ENCODE results near the gene ZNF750.

Gene ZNF750

GRCh38 chr17:82873521-82873920 is 33.7 kb upstream of the ZNF750 start:
- DNase-seq (ENCODE audit: low spot score) (no peak), ATAC-seq (ENCODE audit: low read depth) (no peak)
- Histone ChIP-seq H3K27ac (ENCODE audit: poor library complexity, severe bottlenecking) (peak overlapping the region; percentile 97), H3K4me1 (ENCODE audit: insufficient read depth, poor library complexity, severe bottlenecking) (peaks cover 38% of the 10 kb centered on the region), H3K4me3 (ENCODE audit: severe bottlenecking) (no peak overlapping the region), H3K36me3 (ENCODE audit: low read depth) (peaks cover 9% of the 10 kb centered on the region), H3K27me3 (ENCODE audit: insufficient read depth, poor library complexity, severe bottlenecking) (no peaks in the 10 kb centered on the region), H3K9me3 (ENCODE audit: severe bottlenecking) (no peaks in the 10 kb centered on the region)
- TF ChIP-seq CTCF (IDR thresholded peaks at IDR 0.05; ENCODE audit: poor library complexity, severe bottlenecking), result no peak

GRCh38 chr17:82872591-82873520 is 33.0 kb upstream of the ZNF750 start:
- Histone ChIP-seq H3K27ac (ENCODE audit: poor library complexity, severe bottlenecking) (no peak overlapping the region), H3K27me3 (ENCODE audit: insufficient read depth, poor library complexity, severe bottlenecking) (no peaks in the 10 kb centered on the region), H3K9me3 (ENCODE audit: severe bottlenecking) (no peaks in the 10 kb centered on the region), H3K4me3 (ENCODE audit: severe bottlenecking) (no peak overlapping the region), H3K4me1 (ENCODE audit: insufficient read depth, poor library complexity, severe bottlenecking) (peaks cover 38% of the 10 kb centered on the region), H3K36me3 (ENCODE audit: low read depth) (peaks cover 9% of the 10 kb centered on the region)
- TF ChIP-seq CTCF (IDR thresholded peaks at IDR 0.05; ENCODE audit: poor library complexity, severe bottlenecking), result no peak
- ATAC-seq (ENCODE audit: low read depth) (no peak), DNase-seq (ENCODE audit: low spot score) (no peak)

- Histone ChIP-seq H3K36me3 (ENCODE audit: low read depth) (peaks cover 9% of the 10 kb centered on the region), H3K27me3 (ENCODE audit: insufficient read depth, poor library complexity, severe bottlenecking) (no peaks in the 10 kb centered on the region), H3K9me3 (ENCODE audit: severe bottlenecking) (no peaks in the 10 kb centered on the region), H3K4me1 (ENCODE audit: insufficient read depth, poor library complexity, severe bottlenecking) (peaks cover 31% of the 10 kb centered on the region), H3K27ac (ENCODE audit: poor library complexity, severe bottlenecking) (no peak overlapping the region), H3K4me3 (ENCODE audit: severe bottlenecking) (no peak overlapping the region)
- TF ChIP-seq CTCF (IDR thresholded peaks at IDR 0.05; ENCODE audit: poor library complexity, severe bottlenecking), result no peak
- no peak for DNase-seq (ENCODE audit: low spot score)
- ATAC-seq (ENCODE audit: low read depth), result no peak
These were observed 32.1 kb upstream of the ZNF750 start for GRCh38 chr17:82871776-82872561.

- H3K27ac ChIP-seq (ENCODE audit: poor library complexity, severe bottlenecking), result no peak overlapping the region
These were observed 31.4 kb upstream of the ZNF750 start for GRCh38 chr17:82871056-82871775.

More at GRCh38 chr17:82871056-82871775, 31.4 kb upstream of the ZNF750 start:
- TF ChIP-seq CTCF (IDR thresholded peaks at IDR 0.05; ENCODE audit: poor library complexity, severe bottlenecking), result no peak
- H3K4me1 ChIP-seq (ENCODE audit: insufficient read depth, poor library complexity, severe bottlenecking), result peaks cover 23% of the 10 kb centered on the region
- no peaks in the 10 kb centered on the region for H3K27me3 ChIP-seq (ENCODE audit: insufficient read depth, poor library complexity, severe bottlenecking)
- no peak for ATAC-seq (ENCODE audit: low read depth)
- DNase-seq (ENCODE audit: low spot score), result peak; percentile 41
- H3K9me3 ChIP-seq (ENCODE audit: severe bottlenecking), result no peaks in the 10 kb centered on the region
- H3K36me3 ChIP-seq (ENCODE audit: low read depth), result peaks cover 9% of the 10 kb centered on the region
- H3K4me3 ChIP-seq (ENCODE audit: severe bottlenecking), result no peak overlapping the region

Data from RWPE2 (cell line).